ENCODE results near the gene TMEM63C.

The TMEM63C gene

DNA sequence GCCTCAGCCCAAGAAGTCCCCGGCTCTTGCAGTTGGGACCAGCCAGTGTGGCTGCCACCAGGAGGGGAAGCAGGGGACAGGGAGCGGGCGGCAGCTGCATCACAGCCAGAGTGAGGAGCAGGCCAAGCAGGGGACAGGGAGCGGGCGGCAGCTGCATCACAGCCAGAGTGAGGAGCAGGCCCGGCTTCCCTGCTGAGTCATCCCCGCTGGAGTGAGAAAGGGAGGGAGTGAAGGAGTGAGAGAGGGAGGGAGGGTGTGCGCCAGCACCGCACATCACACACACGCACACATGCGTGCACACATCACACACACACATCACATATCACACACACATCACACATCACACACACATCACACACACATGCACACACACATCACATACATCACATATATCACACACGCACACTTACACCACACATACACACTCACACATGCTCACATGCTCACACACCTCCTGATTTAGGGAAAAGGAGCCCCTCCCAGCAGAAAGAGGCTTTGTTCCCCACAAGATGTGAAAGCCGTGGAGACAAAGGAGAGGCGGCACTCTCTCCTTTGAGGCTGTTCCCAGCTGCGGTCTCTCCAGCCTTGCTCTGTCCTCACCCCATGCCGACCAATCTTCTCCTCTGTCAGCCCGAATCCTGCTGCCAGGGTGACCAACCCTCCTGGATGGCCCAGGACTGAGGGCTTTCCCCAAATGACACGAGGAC, 23.3 kb upstream of the TMEM63C start (continued):
- TF ChIP-seq ZNF658 (tag by site-specific recombination; IDR thresholded peaks at IDR 0.05) (no peak), ZNF175 (tag by site-specific recombination; IDR thresholded peaks at IDR 0.05) (no peak), FEZF1 (tag by site-specific recombination; IDR thresholded peaks at IDR 0.05) (no peak), KLF9 (tag by site-specific recombination; IDR thresholded peaks at IDR 0.05; ENCODE audit: low read depth) (0 out of 2 replicates have a peak, but pooled peaks have one; percentile 12), ZNF776 (tag by site-specific recombination; IDR thresholded peaks at IDR 0.05; ENCODE audit: borderline replicate concordance) (no peak), SP2 (tag by site-specific recombination; IDR thresholded peaks at IDR 0.05) (no peak), HOXA7 (CRISPR knock-in tag; IDR thresholded peaks at IDR 0.05; ENCODE audit: borderline replicate concordance) (no peak), ZNF837 (tag by site-specific recombination; IDR thresholded peaks at IDR 0.05) (no peak), ZNF23 (tag by site-specific recombination; IDR thresholded peaks at IDR 0.05; ENCODE audit: borderline replicate concordance) (no peak), ZNF843 (tag by site-specific recombination; IDR thresholded peaks at IDR 0.05) (no peak), OSR2 (tag by site-specific recombination; IDR thresholded peaks at IDR 0.05) (peak; percentile 17; the same call in 1 of the 2 replicates), GLIS2 (tag by site-specific recombination; IDR thresholded peaks at IDR 0.05) (peak; percentile 31), SCRT1 (tag by site-specific recombination; IDR thresholded peaks at IDR 0.05; ENCODE audit: borderline replicate concordance) (no peak), ZBTB17 (tag by site-specific recombination; IDR thresholded peaks at IDR 0.05) (peak; percentile 71; the same call in 1 of the 2 replicates), ZNF341 (tag by site-specific recombination; IDR thresholded peaks at IDR 0.05; ENCODE audit: low read depth) (0 out of 2 replicates have a peak, but pooled peaks have one; percentile 25), ZNF132 (tag by site-specific recombination; IDR thresholded peaks at IDR 0.05; ENCODE audit: borderline replicate concordance) (no peak), ZNF558 (tag by site-specific recombination; IDR thresholded peaks at IDR 0.05) (no peak)
- TF ChIP-seq, protein P1, sequence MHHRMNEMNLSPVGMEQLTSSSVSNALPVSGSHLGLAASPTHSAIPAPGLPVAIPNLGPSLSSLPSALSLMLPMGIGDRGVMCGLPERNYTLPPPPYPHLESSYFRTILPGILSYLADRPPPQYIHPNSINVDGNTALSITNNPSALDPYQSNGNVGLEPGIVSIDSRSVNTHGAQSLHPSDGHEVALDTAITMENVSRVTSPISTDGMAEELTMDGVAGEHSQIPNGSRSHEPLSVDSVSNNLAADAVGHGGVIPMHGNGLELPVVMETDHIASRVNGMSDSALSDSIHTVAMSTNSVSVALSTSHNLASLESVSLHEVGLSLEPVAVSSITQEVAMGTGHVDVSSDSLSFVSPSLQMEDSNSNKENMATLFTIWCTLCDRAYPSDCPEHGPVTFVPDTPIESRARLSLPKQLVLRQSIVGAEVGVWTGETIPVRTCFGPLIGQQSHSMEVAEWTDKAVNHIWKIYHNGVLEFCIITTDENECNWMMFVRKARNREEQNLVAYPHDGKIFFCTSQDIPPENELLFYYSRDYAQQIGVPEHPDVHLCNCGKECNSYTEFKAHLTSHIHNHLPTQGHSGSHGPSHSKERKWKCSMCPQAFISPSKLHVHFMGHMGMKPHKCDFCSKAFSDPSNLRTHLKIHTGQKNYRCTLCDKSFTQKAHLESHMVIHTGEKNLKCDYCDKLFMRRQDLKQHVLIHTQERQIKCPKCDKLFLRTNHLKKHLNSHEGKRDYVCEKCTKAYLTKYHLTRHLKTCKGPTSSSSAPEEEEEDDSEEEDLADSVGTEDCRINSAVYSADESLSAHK (tag by site-specific recombination; IDR thresholded peaks at IDR 0.05): no peak
- TF ChIP-seq, protein P2, sequence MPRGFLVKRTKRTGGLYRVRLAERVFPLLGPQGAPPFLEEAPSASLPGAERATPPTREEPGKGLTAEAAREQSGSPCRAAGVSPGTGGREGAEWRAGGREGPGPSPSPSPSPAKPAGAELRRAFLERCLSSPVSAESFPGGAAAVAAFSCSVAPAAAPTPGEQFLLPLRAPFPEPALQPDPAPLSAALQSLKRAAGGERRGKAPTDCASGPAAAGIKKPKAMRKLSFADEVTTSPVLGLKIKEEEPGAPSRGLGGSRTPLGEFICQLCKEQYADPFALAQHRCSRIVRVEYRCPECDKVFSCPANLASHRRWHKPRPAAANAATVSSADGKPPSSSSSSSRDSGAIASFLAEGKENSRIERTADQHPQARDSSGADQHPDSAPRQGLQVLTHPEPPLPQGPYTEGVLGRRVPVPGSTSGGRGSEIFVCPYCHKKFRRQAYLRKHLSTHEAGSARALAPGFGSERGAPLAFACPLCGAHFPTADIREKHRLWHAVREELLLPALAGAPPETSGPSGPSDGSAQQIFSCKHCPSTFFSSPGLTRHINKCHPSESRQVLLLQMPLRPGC (tag by site-specific recombination; IDR thresholded peaks at IDR 0.05): 0 out of 2 replicates have a peak, but pooled peaks have one; percentile 27
- TF ChIP-seq, protein P3, sequence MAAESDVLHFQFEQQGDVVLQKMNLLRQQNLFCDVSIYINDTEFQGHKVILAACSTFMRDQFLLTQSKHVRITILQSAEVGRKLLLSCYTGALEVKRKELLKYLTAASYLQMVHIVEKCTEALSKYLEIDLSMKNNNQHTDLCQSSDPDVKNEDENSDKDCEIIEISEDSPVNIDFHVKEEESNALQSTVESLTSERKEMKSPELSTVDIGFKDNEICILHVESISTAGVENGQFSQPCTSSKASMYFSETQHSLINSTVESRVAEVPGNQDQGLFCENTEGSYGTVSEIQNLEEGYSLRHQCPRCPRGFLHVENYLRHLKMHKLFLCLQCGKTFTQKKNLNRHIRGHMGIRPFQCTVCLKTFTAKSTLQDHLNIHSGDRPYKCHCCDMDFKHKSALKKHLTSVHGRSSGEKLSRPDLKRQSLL (tag by site-specific recombination; IDR thresholded peaks at IDR 0.05): no peak
- TF ChIP-seq, protein P4, sequence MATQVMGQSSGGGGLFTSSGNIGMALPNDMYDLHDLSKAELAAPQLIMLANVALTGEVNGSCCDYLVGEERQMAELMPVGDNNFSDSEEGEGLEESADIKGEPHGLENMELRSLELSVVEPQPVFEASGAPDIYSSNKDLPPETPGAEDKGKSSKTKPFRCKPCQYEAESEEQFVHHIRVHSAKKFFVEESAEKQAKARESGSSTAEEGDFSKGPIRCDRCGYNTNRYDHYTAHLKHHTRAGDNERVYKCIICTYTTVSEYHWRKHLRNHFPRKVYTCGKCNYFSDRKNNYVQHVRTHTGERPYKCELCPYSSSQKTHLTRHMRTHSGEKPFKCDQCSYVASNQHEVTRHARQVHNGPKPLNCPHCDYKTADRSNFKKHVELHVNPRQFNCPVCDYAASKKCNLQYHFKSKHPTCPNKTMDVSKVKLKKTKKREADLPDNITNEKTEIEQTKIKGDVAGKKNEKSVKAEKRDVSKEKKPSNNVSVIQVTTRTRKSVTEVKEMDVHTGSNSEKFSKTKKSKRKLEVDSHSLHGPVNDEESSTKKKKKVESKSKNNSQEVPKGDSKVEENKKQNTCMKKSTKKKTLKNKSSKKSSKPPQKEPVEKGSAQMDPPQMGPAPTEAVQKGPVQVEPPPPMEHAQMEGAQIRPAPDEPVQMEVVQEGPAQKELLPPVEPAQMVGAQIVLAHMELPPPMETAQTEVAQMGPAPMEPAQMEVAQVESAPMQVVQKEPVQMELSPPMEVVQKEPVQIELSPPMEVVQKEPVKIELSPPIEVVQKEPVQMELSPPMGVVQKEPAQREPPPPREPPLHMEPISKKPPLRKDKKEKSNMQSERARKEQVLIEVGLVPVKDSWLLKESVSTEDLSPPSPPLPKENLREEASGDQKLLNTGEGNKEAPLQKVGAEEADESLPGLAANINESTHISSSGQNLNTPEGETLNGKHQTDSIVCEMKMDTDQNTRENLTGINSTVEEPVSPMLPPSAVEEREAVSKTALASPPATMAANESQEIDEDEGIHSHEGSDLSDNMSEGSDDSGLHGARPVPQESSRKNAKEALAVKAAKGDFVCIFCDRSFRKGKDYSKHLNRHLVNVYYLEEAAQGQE (tag by site-specific recombination; IDR thresholded peaks at IDR 0.05): no peak
- TF ChIP-seq, protein P5, sequence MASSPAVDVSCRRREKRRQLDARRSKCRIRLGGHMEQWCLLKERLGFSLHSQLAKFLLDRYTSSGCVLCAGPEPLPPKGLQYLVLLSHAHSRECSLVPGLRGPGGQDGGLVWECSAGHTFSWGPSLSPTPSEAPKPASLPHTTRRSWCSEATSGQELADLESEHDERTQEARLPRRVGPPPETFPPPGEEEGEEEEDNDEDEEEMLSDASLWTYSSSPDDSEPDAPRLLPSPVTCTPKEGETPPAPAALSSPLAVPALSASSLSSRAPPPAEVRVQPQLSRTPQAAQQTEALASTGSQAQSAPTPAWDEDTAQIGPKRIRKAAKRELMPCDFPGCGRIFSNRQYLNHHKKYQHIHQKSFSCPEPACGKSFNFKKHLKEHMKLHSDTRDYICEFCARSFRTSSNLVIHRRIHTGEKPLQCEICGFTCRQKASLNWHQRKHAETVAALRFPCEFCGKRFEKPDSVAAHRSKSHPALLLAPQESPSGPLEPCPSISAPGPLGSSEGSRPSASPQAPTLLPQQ (tag by site-specific recombination; IDR thresholded peaks at IDR 0.05): no peak
- TF ChIP-seq, protein P6, sequence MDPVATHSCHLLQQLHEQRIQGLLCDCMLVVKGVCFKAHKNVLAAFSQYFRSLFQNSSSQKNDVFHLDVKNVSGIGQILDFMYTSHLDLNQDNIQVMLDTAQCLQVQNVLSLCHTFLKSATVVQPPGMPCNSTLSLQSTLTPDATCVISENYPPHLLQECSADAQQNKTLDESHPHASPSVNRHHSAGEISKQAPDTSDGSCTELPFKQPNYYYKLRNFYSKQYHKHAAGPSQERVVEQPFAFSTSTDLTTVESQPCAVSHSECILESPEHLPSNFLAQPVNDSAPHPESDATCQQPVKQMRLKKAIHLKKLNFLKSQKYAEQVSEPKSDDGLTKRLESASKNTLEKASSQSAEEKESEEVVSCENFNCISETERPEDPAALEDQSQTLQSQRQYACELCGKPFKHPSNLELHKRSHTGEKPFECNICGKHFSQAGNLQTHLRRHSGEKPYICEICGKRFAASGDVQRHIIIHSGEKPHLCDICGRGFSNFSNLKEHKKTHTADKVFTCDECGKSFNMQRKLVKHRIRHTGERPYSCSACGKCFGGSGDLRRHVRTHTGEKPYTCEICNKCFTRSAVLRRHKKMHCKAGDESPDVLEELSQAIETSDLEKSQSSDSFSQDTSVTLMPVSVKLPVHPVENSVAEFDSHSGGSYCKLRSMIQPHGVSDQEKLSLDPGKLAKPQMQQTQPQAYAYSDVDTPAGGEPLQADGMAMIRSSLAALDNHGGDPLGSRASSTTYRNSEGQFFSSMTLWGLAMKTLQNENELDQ (tag by site-specific recombination; IDR thresholded peaks at IDR 0.05; ENCODE audit: low read depth): no peak
